ENCODE data around the gene SH3BGRL2.

- no peak for TF ChIP-seq CTCF (IDR thresholded peaks at IDR 0.05; ENCODE audit: low read depth, low read length)
- no peak for TF ChIP-seq EZH2phosphoT487 (IDR thresholded peaks at IDR 0.05; ENCODE audit: low read depth)
Measured at GRCh38 chr6:79648328-79648727, 17.2 kb downstream of the SH3BGRL2 start.

Data from OCI-LY3 (cell line).